GM18870 (cell line): ENCODE measurements around the gene ATXN3.

Experiments used
- ATAC-seq: cut with Tn5 transposase; IDR thresholded peaks from one replicate; pipeline ENCODE4 v1.9.1; 2021; ENCODE audit warnings: moderate library complexity; ENCODE audit not compliant: unreplicated experiment

The ATXN3 gene

DNA sequence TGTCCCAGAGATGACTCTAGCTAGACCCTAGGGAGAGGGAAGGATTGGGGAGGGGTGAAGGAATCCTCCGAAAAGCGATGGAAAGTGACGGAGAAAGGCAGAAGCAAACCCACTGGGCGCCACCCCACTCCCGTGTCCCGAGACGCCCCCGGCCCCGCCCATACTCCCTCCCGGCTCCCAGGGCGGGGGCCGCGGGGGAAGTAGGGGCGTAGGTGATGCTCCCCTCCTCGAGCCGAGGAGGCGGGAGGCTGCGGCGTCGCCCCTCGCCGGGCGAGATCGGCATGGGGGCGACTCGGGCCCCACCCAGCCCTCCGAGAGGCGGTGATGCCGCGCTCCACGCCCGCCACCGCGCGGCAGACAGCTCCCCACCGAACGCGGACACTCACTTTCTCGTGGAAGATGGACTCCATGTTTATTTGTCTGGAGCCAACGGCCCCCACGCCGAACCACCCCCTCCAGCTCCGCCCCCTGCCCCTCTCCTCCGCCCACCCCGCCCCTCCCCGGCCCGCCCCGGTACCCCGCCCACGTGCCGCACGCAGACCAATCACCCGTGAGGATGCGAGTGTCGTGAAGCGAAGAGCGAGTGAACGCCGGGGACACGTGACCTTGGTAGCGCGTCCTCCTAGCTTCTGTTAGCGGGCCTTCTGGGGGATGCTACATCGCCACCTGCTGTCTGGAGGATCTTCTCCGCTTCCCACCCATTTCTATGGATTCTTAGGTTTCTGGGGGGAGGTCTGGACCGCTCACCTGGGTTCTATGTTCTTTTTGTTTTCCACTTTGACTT lies at the start of gene ATXN3:
ATXN3 (minus strand) TSS at position 440 of the 784 bp plus-strand sequence; CDS start at position 410, 30 bp downstream.
- ATAC-seq = peak; percentile 60

DNA sequence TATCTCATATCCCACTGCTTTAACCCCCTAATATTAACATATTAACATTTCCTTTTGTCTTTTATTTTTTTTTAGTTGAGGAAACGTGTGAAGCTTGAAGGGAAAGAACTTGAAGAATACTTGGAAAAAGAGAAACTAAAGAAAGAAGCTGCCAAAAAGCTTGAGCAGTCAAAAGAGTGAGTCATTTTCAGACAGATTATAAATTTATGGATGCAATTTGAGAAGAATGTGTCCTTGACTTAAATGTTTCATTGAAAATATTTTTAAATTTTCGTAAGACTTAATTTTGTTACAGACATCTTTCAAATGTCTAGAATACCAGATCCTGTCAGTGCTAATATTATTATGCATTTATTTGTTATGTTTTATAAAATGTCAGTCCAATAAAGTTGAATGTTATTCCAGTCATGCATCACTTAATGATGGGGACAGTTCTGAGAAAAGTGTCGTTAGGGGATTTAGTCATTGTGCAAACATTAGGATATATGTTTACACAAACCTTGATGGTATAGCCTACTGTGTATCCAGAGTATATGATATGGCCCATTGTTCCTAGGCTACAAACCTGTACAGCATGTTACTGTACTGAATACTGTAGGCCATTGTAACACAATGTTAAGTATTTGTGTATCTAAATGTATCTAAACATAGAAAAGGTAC lies 48.0 kb upstream of the ATXN3 start:
- ATAC-seq = no peak

DNA sequence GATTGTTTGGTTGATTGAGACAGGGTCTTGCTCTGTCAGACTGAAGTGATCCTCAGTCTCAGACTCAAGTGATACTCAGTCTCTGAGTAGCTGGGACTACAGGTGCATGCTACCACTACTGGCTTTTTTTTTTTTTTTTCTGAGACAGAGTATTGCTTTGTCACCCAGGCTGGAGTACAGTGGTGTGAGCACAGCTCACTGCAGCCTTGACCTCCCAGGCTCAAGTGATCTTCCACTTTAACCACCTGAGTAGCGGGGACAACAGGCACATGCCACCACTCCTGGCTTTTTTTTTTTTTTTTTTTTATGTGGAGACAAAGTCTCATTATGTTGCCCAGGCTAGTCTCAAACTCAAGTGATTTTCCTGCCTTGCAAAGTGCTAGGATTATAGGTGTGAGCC lies 47.2 kb upstream of the ATXN3 start:
- ATAC-seq = no peak

DNA sequence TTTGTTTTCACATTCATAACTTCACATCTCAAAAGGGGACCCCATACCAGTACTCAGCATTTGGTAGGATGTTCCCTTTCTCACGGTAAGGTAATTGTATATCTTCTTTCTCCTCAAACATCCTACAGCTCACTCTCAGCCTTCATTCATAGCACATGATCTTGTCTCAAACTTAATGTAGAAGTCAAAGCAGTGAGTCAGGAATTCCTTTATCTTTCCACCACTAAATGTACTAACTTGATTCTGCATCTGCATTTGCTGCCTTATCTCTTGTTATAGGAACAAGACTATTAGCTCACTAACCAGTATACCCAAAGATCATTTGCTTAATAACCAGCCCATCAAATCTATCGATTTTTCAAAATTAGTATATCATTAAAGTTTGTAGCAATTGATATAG lies 38.3 kb upstream of the ATXN3 start:
- no peak for ATAC-seq

DNA sequence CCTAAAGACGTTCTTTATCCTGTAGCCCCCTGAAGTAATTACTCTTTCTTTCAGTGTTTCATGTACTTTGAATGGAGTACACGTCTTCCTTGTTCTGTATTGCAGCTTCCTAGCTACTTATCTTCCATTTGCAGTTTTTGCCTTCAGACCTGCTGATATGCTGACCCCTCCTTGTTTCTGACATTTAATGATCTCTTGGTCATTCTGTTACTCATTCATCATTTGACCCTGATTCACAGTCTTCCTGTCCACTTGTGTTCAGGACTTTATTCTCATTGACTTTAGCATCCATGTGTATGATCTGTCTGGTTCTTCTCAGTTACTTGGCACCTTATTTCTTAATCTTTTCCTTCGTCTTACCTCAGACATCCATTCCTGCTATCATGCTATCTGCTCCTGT lies 37.6 kb upstream of the ATXN3 start:
- no peak for ATAC-seq

DNA sequence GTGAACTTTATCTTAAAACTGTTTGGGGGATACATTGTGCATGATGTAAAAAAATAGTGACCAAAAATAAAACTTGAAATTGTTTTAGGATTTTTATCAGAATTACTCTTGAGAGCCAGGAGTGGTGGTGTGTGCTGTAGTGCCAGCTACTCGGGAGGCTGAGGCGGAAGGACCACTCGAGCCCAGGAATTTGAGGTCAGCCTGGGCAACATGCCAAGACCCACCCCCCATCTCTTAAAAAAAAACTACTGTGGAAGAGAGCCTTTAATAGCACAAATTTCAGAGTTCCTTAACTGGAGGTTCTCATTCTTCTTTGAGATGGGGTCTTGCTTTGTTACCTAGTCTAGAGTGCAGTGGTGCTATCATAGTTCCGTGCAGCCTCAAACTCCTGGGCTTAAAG lies 36.9 kb upstream of the ATXN3 start:
- no peak for ATAC-seq

DNA sequence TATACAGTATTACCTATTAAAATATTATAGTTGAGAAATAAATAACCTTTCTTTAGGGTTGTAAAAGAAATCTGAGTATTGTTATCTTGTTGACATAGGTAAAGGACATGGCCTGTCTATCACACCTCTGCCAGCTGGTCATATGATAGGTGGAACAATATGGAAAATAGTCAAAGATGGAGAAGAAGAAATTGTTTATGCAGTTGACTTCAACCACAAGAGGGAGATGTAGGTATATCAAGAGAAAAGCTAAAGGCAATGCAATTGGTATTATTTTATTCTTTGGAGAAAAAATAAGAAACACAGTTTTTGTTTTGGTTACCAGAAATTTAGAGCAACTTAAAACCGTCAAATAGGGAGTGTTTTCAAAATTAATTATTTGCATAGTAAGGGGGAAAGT lies 28.9 kb upstream of the ATXN3 start:
- ATAC-seq = no peak

DNA sequence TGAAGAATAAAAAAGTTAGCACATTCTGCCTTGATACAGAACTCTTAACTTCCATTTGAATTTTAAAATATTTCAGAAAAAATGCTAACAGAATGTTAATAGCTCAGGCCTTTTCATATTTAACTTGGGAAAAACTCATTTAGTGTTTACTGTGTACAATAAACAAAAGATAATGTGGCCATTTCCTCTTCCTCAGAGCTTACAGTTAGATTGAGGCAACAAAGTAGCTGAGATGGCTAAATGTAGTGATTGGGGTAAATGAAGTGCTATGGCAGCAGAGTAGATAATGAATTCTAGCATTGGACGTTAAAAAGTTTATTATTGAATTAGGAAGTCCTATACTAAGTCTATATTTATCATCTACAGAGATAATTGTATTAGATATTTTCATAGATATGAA lies 28.1 kb upstream of the ATXN3 start:
- no peak for ATAC-seq

DNA sequence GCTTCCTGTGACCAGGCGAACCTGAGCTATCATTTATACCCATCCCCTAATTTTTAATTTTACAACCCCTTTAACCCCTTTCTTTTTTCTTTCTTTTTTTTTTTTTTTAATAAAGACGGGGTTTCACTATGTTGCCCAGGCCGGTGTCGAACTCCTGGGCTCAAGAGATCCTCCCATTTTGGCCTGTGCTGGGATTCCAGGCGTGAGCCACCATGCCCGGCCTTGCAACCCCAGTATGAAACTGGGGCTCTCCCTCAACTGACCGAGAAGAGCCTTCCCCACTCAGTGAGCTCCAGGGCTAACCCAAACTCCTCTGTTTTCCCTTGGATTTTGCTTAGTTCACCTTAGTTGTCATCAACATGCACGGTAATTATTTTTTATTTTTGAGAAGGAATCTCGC lies 16.4 kb upstream of the ATXN3 start:
- ATAC-seq = no peak

DNA sequence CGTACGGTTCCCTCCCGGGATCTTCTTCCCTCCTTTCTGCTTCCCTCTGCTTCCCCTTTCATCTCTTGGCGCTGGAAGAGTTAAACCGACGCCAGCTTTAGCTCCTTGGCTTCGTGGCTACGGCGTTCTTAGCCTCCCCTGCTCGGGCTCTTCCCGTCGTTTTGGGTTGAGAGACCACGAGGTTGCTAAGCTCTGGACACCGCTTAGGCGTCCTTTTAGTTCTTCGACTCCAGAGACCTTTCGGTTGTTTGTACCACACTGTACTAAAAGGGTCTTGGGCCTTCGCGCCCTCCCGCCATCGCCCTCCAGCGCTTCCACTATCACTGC lies 15.9 kb upstream of the ATXN3 start:
- ATAC-seq = no peak

DNA sequence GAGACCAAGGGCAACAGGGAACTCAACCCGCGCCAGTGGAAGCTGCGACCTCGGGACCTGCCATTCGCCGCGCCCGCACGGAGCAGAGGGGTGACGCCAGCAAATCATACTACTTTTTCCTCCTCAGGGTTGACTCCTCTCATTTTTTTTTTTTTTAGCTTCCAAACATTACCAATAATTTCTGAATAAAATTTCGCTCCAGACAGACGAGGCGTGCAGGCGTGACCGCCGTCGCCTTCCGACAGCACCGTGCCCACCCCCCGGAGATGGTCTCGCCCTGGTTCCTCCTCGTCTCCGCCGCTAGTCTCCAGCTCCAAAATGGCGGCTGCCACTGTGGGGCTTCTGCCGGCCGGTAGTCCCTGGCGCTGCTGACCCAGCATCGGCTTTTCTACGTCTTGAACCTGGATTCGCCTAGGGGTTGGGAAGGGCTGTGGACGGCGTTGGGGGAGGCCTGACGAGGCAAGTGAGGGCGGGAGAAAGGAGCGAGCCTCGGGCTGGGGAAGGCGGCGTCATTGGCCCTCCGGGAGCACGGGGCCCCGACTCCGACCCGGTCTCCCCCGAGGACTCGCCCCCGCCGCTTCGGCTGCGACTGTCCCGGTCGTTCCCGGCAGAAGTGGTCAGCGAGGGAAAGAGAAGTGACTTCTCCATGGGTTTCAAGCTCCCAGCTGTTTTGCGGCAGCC lies 15.4 kb upstream of the ATXN3 start, which contains the start of the genes CPSF2 and NDUFB1:
CPSF2 (plus strand) TSS at position 300 of the 681 bp plus-strand sequence. CDS start 9,016 bp downstream, outside the sequence.
NDUFB1 (minus strand) TSS at position 37 of the 681 bp plus-strand sequence. CDS start 4,069 bp downstream, outside the sequence.
- ATAC-seq = peak; percentile 70

DNA sequence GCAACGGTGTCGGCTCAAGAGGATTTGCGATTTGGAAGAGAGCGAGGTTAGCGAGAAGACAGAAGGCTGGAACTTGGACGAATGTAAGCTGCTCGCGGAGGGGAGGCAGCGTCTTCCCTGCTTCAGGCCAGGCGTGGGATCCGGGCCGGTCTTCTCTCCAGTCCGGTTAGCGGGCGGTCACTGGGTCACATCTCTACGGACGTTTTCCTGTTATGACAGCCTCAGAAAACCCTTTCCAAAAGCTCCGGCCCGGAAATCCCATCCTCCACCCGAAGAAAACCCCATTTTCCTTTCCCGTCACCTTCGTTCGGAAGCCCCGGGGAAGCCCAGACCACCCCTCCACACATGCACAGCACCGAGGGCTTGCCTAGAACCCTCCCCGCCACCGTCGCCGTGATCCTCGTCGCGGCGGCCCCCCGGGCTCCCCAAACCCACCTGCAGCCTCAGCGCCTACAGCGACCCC lies 14.9 kb upstream of the ATXN3 start:
- ATAC-seq = no peak

DNA sequence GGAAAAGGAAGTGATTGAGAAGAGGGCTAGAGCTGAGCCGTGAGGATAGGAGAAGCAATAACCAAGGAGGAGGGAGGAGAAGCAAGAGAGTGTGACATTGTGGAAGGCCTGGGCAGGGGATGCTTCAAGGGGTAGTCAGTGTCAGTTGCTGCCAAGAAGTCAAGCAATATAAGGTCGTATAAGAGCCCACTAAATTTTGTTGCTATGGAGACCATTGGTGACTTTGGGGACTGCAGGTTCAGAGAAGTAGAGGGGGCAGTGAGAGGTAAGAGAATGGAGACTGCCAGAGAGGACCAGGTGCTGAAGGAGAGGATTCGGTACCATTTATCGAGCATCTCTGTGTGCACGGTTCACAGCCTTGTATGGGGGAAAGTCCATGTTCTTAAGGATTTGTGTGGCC lies 3.1 kb upstream of the ATXN3 start:
- ATAC-seq = no peak

DNA sequence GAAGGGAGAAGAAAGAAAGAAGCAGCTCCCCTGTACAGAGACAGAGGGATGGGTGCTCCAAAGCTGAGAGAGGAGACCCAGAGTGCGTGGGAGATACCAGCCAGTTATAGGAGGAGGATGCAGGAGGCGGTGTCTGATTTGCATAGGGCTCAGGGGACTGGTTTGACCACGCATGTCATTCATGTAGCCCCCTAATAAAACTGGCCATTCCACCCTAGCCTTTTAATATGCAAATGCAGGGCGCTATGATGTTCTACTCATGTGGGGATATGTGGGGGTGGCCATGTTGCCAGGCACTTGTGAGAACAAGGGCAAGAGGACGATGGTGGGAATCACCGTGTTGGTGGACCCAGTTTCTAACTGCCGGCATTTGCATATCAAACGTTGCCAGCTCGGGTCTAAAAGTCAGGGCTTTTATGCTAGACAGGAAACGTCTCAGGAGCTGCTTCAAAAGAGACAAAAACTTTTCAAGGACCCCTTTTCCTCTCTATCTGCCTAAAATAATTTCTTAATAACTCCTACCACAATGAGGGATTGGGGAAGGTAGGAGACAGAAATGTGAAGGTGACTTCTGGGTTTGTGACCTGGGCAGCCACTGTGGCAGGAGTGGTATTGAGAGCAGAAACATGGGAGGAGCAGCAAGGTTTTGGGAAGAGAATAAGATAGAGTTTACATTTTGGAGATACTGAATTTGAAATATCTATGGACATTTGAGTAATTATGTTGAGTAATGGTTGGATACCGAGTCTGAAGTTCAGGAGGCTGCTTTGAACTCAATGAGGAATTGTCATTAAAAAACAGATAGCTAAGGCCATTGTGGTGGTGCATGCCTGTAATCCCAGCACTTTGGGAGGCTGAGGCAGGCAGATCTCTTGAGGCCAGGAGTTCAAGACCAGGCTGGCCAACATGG lies 2.2 kb upstream of the ATXN3 start:
- ATAC-seq = no peak

DNA sequence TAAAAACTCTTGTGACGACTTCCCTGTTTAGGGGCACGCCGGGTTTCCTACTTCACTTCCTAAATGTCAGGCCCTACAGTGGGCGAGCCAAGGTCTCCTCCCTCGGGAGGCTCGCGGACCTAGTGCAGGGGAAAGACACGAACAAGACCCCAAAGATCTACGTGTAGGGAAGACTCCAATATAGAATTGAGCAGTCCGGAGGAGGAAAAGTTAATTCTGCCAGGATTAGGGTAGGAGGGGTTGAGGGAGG lies 564 bp downstream of the ATXN3 start:
- ATAC-seq = peak; percentile 16

DNA sequence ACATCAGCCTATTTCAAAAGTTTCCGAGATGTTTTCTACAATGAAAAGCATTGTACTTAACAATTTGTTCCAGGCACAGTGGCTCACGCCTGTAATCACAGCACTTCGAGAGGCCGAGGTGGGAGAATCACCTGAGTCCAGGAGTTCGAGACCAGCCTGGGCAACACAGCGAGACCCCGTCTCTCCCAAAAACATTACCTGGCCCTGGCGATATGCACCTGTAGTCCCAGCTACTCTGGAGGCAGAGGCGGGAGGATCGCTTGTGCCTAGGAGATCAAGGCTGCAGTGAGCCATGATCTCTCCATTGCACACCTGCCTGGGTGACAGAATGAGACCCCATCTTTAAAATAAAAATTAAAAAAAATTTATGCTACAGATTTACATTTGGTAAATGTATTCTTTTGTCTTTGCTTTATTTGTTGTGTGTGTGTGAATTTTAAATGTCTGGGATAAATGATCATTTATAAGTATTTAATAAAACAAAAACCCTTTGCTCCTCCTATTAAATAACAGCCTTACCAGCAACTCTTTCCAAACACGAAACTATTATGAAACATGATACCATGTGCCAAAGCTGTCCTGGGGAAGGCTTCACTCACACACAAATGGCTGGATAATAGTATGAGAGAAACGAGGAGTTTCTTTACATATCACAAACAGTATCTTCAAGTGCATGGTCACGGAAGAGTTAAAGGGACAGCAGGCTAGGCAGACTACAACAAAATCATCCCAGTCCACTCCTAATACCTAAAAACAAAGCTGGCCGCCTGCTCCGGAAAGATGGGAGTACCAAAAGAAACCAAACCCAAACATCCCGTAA lies 1.1 kb downstream of the ATXN3 start:
- ATAC-seq = no peak

DNA sequence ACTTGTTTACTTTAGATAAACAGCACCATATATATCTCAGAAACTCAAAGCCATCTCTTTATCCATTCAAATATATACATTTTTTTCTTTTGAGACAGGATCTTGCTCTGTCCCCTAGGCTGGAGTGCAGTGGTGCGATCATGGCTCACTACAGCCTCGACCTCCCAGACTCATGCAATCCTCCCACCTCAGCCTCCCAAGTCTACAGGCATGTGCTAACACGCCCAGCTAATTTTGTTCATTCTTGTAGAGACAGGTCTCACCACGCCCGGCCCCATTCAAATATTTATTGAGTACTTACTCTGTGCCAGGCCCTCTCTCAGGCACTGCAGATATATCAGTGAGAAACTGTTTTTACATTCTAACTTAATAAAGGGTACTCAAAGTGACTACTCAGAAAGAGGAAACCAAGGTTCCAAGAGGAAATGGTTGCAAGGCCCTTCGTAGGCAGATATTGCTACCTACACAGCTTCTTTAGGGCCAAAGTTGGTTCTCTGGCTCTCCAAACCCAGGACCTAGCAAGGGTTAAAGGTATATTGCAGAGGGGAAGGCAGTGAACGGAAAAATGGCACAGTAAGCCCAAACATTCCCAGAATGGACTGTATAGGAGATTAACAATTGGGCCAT lies 2.9 kb downstream of the ATXN3 start:
- no peak for ATAC-seq

DNA sequence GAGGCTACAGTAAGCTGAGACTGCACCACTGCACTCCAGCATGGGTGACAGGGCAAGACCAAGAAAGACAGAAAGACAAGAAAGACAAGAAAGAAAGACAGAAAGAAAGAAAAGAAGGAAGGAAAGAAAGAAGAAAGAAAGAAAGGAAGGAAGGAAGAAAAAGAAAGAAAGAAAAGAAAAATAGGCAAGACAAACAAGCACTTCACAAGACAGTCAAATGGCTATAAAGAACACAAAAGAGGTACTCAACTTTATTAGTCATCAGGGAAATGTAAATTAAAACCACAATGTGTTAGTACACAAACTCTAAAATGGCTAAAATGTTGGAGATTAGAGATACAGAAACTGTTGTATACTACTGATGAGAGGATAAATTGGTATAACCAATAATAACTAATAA lies 6.6 kb downstream of the ATXN3 start:
- no peak for ATAC-seq

DNA sequence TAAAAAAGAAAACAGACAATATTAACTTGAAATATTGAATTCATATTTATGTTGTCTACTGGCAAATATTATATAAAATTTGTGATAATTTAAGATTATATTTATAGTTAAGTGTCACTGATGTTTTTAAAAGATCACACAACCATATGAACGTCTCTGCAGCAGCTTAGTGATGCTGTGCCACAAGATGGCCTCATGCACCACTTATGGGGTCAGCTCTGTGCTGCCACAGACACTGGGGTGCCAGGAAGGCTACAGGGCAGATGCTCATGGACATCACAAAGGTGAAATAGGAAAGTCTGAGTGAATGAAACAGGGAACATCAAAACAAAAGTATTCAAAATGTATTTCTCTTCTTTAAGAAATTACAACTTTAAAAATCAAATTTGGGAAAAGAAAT lies 13.1 kb downstream of the ATXN3 start:
- no peak for ATAC-seq

DNA sequence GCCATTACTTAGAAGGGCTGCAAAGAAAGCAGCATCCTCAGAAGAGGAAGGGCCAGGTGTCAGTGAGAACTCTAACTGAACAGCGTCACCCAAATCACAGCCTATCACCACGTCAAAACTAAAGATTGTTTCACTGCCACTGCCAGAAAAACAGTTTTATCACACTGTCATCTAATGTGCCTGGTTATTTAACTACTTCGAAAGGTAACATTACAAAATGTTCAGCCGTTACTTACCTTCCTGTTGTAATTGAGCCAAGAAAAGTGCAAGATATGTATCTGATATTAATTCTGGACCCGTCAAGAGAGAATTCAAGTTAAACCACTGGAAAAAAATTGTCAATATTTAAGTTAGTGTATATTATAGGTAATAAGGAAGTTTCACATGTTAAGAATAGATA lies 17.9 kb downstream of the ATXN3 start:
- ATAC-seq = no peak
